C1 segment of cervical spinal cord (tissue), 14 donors: ENCODE measurements around the gene ASB7.
A peak's percentile ranks its signal among the peaks of the same experiment; 100 is the strongest.

Experiments used
- DNase-seq, 14 donors: peaks; one replicate each; lab custom pipeline; 2025; lab: John Stamatoyannopoulos, UW

The ASB7 gene

DNA sequence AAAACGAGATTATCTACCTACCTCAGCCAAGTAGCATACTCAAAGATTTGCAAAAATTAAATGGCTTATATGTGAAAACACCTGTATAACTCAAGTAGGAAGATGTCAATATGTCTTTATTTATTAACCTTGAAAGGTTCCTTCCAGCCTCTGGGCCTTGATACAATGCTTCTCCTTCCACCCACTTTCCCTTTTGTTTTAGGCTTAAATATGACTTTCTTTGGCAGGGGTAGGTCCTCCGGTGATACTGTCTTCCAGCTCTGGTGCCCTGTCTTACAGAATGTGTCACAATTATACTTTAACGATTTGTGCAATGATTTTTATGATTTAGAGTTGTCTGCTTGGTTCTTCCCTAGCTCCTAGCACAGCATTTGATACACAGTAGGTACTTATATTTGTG lies 4.5 kb upstream of the ASB7 start:
- DNase-seq, result no peak

DNA sequence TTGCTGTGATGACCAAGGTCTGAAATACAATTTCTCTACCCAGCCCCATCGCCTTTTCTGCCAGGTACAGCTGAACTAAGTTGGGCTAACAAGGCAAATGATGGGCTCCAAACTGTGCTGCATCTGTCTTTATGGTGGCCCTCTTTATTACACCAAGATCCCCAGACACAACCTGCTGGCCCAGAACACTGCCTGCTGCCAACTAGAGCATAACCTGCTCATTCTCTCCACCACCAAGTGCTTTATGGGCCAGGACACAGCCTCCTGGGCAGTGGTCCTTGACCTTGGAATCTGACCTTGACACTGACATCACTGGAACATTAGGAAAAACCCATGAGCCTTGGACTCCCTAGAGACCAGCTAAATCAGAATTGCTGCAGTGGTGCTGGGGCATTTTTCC lies 3.7 kb upstream of the ASB7 start:
- DNase-seq, result no peak

DNA sequence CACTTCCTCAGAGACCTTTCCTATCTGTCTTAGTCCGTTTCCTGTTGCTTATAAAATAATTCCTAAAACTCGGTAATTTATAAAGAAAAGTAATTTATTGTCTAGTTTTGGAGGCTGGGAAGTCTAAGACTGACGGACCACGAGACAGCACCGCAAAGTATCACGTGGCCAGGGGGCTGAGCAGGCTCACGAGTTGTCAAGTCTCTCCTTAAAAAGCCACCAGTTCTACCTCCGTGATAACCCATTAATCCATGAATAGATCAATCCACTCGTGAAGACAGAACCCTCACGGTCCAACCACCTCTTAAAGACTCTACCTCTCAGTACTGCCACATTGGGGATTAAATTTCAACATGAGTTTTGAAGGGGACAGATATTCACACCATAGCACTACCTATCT lies 1.2 kb upstream of the ASB7 start:
- no peak for DNase-seq

DNA sequence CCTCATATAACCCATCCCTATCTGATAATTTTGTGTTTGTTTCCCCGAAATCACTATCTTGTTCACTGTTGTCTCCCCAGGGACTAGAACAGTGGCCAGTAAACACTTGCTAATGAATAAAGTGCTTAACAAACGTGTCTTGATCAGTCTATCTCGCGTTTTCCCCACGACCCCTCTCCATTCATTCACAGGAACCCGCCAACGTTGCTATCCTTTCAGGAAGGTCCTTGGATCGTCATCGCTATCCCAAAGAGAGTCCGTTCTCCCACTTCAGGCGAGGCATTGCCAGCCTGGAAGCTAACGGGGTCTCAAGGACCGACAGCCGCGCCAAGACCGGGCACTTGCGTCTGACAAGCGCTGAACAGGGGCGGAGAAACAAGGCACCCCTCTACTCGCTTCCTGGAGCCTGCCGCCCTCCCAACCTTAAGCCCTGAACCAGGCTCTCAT lies 749 bp upstream of the ASB7 start:
- no peak for DNase-seq

DNA sequence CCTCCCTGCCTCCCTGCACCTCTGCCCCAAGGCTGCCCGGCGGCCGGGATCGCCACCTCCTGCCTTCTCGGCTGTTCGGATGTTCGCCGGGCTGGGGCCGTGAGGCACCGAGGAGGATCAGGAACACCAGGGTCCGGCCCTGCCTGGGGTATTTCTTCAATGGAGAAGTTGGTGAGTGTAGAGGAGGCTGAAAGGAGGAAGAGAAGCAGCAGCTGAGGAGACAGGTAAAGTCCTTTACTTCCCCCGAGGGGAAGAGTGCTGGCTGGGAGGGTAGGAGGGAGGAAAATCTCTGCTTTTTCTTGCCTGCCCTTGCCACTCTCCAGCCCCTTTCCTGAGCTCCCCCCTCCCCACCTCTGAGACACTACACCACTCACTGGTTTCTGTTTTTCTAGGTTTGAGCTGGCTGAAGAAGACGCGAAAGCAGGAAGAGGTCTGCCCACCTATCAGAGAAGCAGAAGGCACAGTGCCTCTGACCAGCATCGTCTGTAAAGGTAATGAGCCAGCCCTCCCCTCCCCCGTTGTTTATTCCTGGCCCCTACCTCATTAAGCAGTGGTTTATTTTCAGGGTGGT lies 519 bp downstream of the ASB7 start:
- DNase-seq, result no peak

DNA sequence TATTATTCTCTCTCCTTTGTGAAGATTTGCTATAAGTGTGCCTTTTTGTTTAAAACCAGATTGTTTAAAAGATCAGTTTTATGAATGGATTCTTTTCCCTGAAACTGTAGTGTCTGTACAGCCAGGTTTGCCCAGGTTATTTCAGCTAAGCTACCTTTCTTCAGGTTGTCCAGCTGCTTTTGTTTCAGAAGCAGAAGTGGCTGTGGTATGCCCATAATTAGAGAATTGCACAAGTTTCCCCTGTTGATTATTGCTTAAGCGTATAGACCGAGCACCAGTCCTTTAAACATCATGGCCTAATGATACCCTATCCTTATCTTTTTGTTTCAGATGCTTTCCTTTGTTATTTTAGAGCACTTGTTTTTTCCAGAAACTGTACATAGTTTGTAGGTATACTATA lies 10.2 kb downstream of the ASB7 start:
- DNase-seq, result no peak

DNA sequence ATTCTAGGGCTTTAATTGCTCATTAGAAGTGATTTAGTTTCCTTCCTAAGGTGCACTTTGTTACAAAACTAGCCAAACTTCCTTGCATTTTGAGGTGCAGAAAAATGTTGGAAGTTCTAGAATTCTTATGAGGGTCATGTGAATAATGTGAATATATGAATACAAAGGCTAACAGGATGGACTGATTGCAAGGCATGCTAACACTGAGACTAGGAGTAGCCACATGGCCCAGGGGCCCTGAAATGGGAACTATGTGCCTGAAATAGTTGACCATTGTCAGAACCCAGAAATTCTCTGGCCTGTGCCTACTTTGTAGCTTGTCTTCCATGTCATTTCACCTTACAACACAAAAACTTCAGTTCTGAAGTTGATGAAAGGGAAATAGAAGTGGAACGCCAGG lies 10.8 kb downstream of the ASB7 start:
- no peak for DNase-seq

DNA sequence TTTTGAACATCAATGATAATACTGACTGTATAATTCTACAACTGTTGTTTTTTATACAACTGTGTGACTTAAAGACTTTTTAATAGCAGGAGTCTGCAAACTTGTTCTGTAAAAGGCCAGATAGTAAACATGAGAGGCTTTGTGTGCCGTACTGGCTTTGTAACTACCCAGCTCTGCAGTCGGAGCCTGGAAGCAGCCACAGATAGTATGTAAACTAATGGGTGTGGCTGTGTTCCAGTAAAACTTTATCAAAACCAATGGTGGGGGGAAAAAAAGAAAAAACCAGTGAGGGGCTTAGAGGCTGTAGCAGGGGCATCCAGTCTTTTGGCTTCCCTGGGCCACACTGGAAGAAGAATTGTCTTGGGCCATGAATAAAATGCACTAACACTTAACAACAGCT lies 11.9 kb downstream of the ASB7 start:
- no peak for DNase-seq

DNA sequence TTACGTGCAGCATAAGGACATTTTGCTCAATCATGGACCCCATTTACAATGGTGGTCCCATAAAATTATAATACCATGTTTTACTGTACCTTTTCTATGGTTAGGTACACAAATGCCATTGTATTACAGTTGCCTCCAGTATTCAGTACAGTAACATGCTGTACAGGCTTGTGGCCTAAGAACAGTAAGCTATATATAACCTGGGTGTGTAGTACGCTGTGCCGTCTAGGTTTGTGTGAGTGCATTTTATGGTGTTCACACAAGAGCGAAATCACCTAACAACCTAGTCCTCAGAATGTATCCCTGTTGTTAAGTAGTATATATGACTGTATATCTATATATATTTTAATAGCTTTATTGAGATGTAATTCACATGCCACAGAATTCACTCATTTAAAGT lies 12.5 kb downstream of the ASB7 start:
- DNase-seq, result no peak

DNA sequence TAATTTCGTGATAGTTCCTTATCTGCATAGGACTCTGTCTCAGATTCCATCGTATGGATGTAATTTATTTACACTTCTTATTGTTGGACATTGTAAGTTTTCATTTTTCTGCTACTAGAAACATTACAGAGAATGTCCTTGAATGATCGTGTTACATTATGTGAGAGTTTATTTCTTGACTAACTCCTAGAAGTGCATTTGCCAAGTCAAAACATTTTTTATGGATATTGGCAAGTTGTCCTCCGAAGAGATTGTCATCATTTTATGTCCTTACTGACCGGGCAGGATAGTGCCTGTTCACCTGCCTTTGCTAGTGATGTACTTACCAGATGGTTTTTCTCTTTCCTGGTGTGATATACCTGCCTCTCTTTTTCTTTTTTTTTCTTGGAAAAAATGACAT lies 13.4 kb downstream of the ASB7 start:
- no peak for DNase-seq

DNA sequence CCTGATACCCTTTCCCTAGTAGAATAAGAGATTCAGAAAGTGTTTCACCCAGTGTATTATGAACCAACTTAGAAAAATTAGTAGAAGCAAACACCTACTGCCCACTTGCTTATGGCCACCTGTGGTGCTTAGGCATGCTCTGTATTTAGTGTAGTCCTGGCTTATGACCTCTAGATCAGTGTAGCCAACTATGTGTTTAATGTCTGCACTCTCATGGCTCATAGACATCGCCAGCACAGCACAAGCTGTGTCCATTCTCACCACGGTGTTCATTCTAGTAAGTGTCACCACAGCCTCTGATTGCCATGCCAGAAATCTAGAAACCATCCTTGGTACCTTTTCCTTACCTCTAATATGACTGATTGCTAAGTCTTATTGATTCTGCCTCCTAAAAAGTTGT lies 14.3 kb downstream of the ASB7 start:
- DNase-seq, result no peak

DNA sequence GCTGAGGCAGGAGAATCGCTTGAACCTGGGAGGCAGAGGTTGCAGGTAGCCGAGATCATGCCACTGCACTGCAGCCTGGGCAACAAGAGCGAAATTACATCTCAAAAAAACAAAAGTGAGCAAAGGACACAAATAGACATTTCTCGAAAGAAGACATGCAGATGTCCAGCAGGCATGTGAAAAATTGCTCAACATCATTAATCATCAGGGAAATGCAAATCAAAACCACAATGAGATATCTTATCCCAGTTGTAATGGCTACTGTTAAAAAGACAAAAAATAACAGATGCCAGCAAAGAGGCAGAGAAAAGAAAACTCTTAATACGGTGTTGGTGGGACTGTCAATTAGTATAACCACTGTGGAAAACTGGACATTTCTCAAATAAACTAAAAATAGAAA lies 20.9 kb downstream of the ASB7 start:
- no peak for DNase-seq

DNA sequence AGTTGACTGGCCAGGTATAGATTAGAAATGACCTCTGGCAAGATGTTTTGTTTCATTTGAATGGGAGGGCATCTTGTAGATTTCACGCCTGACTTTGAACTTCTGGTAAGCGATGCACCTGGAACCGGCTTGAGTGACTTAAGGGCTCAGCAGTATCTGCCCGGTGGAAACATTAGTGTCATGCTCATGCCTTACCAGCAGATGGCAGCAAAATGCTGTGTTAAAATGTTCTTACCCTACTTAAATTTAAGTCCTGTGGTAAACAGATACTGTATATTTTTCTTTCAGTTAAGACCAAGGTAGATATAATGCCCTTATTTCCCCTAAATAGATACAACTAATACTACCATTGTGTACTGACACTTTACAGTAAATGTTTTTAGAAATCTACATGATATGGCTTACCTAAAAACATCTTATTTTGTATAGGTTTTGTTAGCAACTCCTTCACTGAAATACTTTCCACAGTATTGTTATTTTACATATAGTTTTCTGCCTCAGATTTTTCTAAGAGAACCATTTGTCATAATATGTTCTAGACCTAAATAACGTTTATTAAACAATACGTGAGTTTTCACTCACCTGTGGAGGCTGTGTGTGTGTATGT lies 25.5 kb downstream of the ASB7 start:
- peak in 10 of 14 donors; percentile 2 to 39 (median 29) for DNase-seq

DNA sequence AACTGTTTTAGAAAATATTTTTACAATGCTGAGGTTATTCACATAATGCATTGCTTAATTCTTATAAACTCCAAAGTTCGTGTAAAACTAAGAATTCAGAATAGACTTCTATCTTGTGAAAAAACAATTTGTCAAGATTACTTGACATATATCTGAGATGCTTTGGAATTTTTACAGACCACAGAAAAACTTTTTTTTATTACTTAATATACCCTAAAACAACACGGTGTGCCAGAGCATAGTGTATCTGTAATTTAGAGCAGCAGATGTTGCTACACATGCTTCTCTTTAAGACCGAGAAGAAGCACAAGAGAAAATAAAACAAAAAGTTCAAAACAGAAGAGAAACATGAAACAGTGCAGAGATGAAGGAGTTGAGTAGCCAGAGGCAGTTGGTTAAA lies 26.4 kb downstream of the ASB7 start:
- DNase-seq, result no peak

DNA sequence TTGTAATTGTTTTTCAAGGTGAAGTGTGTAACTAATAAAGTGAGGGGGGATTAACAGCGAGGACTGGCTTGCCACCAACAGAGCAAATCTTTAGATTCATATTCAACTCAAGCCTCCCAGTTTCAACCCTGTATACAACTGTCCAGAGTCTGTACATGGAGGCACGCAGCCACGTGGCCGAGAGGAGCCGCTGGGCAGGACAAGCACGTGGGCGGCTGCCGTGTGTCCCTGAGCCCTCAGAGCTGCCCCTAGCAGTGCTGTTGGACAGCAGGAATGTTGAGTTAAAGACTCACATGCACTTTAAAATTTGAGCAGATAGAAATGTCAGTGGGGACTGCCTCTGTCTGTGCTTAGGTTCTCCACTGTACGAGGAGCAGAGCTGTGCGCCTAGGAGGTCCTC lies 29.4 kb downstream of the ASB7 start:
- DNase-seq, result no peak

DNA sequence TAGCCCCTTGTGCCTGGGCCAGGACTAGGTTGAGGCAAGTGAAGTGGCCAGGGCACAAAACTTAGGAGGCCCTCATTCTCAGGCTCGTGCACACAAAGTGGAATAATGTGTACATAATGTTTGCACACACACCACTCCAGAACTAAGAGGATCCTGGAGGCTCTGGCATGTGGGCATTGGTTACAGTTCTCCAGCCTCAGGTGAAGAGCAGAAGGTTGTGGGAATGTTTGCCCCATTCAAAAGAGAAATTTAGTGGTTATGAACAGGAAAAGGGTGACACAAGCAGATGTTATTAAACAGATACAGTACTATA lies 31.3 kb downstream of the ASB7 start:
- DNase-seq, result no peak

DNA sequence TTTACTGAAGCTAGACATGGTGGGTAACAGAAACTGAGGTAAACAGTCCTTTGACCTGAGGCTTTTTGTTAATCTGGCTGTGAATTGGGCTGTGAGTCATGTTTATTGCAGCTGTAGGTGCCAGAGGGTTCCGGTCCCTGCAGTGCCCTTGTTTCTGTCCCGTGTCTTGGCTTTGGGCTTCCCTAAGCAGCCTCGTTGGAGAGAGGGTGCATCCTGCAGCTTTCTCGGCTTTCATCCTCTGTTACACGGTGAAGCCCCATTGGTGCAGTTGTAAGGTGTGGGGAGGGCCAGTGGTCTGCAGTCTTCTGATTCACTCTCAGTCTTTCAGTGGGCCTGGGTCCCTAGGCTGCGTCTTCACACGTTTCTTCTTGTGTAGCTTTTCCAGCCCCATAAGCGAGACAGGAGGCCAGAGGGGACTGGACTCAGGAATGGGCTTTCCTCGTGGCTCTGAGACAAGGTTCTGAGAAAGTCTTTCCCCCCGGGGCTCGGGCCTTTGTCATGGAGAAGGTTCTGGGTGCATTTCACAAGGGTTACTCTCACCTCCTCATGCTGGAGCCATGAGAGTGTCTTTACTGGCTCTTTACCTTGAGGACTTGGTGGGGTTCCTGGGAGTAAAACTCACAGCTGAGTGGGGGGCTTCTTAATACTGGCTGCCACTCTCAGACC lies 33.1 kb downstream of the ASB7 start:
- no peak for DNase-seq

DNA sequence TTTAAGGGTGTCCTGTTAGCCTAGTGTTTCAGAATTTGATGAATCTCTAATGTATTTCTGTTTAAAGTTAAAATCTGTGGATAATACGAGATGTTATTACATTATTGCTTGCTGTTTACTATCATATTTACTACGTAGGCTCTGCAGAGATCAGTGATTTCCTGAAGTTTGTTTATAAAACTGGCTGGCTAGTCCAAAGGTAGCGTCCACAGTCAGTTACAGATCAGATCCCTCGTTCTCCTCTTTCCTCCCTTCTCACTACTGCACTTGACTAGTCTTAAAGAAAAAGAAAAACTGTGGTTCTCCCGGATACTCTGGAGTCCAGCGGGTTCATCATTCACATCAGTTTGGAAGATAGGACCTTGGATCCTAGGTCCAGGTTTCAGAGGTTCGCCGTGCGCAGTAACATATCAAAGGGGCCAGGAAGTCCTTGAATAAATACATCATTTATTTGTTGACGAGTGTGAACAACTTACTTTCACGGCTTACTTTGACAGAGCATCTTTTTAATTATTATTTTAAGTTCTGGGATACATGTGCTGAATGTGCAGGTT lies 35.9 kb downstream of the ASB7 start:
- no peak for DNase-seq

DNA sequence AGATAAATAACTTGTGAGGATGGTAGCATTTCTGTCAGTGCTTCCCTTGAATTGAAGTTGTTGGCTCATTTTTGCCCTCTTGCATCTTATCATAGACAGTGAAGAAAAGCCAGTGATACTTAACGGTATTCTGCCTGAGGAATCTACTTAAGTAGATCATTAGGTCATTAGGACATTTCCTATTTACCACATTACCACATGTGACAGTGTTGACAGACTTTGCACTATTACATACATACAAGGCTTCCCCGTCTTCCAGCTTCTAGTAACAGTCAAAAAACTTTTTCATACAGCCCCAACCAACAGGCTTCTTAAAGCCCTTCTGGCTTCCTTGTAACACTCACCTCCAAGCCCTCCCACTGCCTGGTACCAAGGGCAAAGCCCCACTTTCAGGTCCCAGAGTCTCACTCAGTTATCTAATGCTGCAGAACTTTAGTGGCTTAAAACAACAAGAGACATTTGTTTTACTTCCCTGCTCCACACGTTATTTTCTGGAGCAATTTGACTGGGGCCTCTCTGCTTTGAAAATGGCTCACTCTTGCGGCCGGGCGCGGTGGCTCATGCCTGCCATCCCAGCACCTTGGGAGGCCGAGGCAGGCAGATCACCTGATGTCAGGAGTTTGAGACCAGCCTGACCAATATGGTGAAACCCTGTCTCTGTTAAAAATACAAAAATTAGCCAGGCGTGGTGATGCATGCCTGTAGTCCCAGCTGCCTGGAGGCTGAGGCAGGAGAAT lies 40.0 kb downstream of the ASB7 start:
- no peak for DNase-seq

DNA sequence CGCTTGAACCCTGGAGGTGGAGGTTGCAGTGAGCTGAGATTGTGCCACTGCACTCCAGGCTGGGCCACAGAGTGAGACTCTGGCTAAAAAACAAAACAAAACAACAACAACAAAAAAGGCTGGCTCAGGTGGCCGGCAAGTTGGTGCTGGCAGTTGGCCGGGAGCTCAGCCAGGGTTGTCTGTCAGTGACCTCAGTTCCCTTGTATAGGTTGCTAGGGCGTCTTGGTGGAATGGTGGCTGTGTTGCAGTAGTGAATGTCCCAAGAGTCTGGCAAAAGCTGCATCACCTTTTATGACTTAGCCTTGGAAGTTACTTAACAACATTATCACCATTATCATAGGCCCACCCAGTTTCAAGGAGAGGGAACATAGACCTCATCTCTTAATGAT lies 40.6 kb downstream of the ASB7 start:
- DNase-seq, result no peak

DNA sequence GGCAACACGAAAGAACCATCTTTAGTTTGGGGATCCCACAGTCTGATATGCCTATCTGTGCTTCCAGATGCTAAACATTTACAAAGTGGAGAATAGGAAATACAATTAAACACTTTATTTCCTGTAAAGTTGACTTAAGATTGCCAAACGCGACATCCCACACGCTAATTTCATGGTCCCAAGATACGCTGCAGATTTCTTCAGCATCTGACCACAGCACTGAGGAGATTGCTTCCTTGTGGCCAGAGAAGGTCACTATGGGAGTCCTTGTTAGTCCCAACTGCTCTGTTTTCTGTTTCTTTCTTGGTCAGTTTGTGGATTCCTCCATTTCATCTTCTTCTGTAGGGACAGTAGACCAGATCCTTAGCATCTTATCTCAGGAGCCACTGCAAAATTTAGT lies 43.3 kb downstream of the ASB7 start:
- DNase-seq, result no peak

DNA sequence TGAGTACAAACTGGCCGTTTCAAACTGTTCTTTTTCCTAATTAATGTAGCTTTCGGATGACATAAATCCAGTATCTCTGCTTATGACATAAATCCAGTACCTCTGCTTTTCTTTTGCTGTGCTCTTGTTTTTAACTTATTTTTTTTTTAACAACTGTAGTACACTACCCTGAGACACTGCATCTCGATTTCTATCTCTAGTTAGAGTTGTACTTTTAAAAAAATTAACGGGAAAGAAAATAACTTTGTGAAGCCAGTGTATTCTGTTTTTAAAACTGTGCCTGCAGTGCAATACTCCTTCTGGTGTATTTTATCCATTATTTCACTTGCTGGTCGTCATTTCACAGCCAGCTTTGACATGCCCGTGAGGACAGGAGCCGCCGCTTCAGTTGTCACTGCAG lies 46.6 kb downstream of the ASB7 start:
- DNase-seq, result no peak

DNA sequence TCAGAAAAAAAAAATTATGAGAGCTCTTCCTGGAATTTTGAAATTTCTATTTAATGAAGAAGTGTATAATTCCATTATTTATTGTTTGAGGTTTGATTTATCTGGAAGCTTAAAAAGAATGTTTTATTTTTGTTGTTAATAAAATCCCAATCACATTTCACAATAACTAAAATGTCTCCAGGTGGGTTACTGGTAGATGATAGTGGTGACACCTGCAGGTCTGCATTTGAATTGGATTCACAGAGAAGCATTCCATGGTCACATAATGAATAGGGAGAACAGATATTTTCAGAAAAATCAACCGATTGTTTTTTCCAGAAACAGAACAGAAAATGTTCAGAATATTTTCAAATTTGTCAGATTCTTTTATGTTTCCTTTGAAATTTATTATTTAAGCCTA lies 48.3 kb downstream of the ASB7 start:
- DNase-seq, result no peak
